Keratinocyte (primary cell): ENCODE measurements around the gene GSDMA. TPM values are rescaled to one million over a fixed set of nuclear protein-coding genes. Genes with fewer than 3 reads are reported as not detected.

Experiments
- DNase-seq: peaks from one replicate; pipeline ENCODE4 v3.0.0-alpha.2; 2011; ENCODE audit warnings: low read depth, missing footprints, low spot score
- FAIRE-seq: peaks from 2 replicates; lab custom pipeline; 2011; peaks lifted over from hg19 to GRCh38; lab: Jason Lieb, UNC
- H2AFZ ChIP-seq: 2 replicates; pipeline ENCODE4 v1.6.0; 2012; ENCODE audit warnings: low read length, control low read depth, inconsistent platforms; ENCODE audit not compliant: control insufficient read depth
- H3K27ac ChIP-seq: 2 replicates; pipeline ENCODE4 v1.5.1; 2011; ENCODE audit warnings: low read length; ENCODE audit not compliant: control insufficient read depth, insufficient read depth
- H3K27me3 ChIP-seq: 3 replicates; pipeline ENCODE4 v1.6.0; 2011; ENCODE audit warnings: low read length; ENCODE audit not compliant: control insufficient read depth, insufficient read depth; ENCODE audit errors: extremely low read depth
- H3K36me3 ChIP-seq, 2 experiments: 2 replicates in 1 of 2; 3 replicates in 1 of 2; pipeline ENCODE4 v1.5.1; 2011; ENCODE audit warnings: low read length in 2 of 2, mild to moderate bottlenecking in 1 of 2; ENCODE audit not compliant: control insufficient read depth in 2 of 2, insufficient read depth in 2 of 2; ENCODE audit errors: extremely low read depth in 1 of 2
- H3K4me1 ChIP-seq: 3 replicates; pipeline ENCODE4 v1.5.1; 2011; ENCODE audit warnings: low read length; ENCODE audit not compliant: control insufficient read depth, insufficient read depth; ENCODE audit errors: extremely low read depth
- H3K4me2 ChIP-seq: 3 replicates; pipeline ENCODE4 v1.6.0; 2011; ENCODE audit warnings: low read depth, low read length; ENCODE audit not compliant: control insufficient read depth, insufficient read depth; ENCODE audit errors: extremely low read depth
- H3K4me3 ChIP-seq, 3 experiments: fragments of 200-600 bp in 1 of 3; sonication (generic) in 1 of 3; 2 replicates in 2 of 3; 3 replicates in 1 of 3; pipeline ENCODE4 v1.5.1; 2011 to 2016; ENCODE audit warnings: low read length in 3 of 3, mild to moderate bottlenecking in 3 of 3, control low read depth in 2 of 3, inconsistent platforms in 1 of 3, low read depth in 1 of 3, mixed read lengths in 1 of 3, mixed run types in 1 of 3, moderate library complexity in 1 of 3; ENCODE audit not compliant: control insufficient read depth in 2 of 3, insufficient read depth in 2 of 3; ENCODE audit errors: extremely low read depth in 1 of 3
- H3K79me2 ChIP-seq: 2 replicates; pipeline ENCODE4 v1.6.0; 2012; ENCODE audit warnings: low read length; ENCODE audit not compliant: control insufficient read depth, insufficient read depth
- H3K9ac ChIP-seq: 3 replicates; pipeline ENCODE4 v1.6.0; 2011; ENCODE audit warnings: low read length; ENCODE audit not compliant: control insufficient read depth, insufficient read depth; ENCODE audit errors: extremely low read depth
- H3K9me1 ChIP-seq: 3 replicates; pipeline ENCODE4 v1.6.0; 2011; ENCODE audit warnings: low read length; ENCODE audit not compliant: control insufficient read depth, insufficient read depth; ENCODE audit errors: extremely low read depth
- H3K9me3 ChIP-seq: 2 replicates; pipeline ENCODE4 v1.5.1; 2012; ENCODE audit warnings: low read depth, low read length; ENCODE audit not compliant: control insufficient read depth
- H4K20me1 ChIP-seq: 3 replicates; pipeline ENCODE4 v1.6.0; 2011; ENCODE audit warnings: low read length; ENCODE audit not compliant: control insufficient read depth, insufficient read depth; ENCODE audit errors: extremely low read depth
- EZH2 ChIP-seq: IDR thresholded peaks from one replicate; pipeline ENCODE4 v1.6.1; 2012; ENCODE audit warnings: inconsistent platforms, mild to moderate bottlenecking, low read length, moderate library complexity
- dilution Hi-C: fragments of 300-500 bp; cut with MboI; formaldehyde crosslinking; loops from one replicate; pipeline ENCODE4 v1.7.0; 2020; ENCODE audit warnings: low sequenced_read_pairs; ENCODE audit not compliant: extremely low pct_ligation_motif_present
- polyA plus RNA-seq, 5 experiments: library from polyadenylated mRNA; depleted of rRNA in 3 of 5; stranded (reverse) in 3 of 5; stranded (forward) in 1 of 5; unstranded in 1 of 5; fragments of >200 nt; gene quantifications; 1 replicate in 1 of 5; 2 replicates in 3 of 5; 3 replicates in 1 of 5; pipeline versions ENCODE4 v1.2.1 to v1.2.3, GENCODE V29; 2011 to 2012; ENCODE audit warnings: missing spikeins in 2 of 5, low read depth in 1 of 5, low replicate concordance in 1 of 5
- TF ChIP-seq, protein P1 (sequence below), 3 experiments: IDR thresholded peaks in 1 of 3; conservative IDR thresholded peaks in 1 of 3; optimal IDR thresholded peaks in 1 of 3; 2 replicates in 2 of 3; 3 replicates in 1 of 3; pipeline versions ENCODE3 to v1.5.1; 2011; ENCODE audit warnings: low read length in 3 of 3, mild to moderate bottlenecking in 3 of 3, moderate library complexity in 2 of 3, control low read depth in 1 of 3, inconsistent platforms in 1 of 3; ENCODE audit not compliant: insufficient read depth in 2 of 3; ENCODE audit errors: extremely low read depth in 1 of 3

Gene GSDMA
- polyA plus RNA-seq, 1 donor (not counting 4 experiments of a cell fraction or from before 2014, with no cell fraction given) = 5.0 TPM

DNA sequence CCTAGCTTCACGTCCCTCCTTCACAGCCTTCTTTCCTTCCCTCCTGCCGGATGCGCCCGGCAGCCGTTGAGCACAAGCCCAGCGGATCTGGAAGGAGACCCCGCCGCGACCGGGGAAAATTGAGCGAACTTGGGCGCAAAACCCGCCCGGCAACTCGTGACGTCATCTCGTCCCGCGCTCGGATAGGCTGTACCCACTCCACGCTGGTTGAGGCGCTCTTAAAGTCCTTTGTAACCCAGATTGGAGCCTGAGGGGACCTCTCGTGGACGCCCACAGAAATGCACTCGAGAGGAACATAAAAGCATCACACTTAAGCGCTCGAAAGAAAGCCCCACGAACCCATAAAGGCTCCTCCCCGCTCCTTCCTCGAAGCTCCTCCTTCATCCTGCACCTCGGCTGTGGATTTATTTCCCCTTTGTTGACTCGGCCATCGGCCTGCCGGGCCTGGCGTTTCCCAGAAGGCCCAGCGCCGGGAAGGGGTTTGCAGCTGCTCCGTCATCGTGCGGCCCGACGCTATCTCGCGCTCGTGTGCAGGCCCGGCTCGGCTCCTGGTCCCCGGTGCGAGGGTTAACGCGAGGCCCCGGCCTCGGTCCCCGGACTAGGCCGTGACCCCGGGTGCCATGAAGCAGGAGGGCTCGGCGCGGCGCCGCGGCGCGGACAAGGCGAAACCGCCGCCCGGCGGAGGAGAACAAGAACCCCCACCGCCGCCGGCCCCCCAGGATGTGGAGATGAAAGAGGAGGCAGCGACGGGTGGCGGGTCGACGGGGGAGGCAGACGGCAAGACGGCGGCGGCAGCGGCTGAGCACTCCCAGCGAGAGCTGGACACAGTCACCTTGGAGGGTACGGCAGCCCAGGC, 17.8 kb downstream of the GSDMA start, which contains the start of gene PSMD3:
PSMD3 (plus strand) TSS at position 457 of the 856 bp plus-strand sequence; CDS start at position 621, 164 bp downstream.
- H3K79me2 ChIP-seq = peaks cover 43% of the 10 kb centered on the region
- H3K36me3 ChIP-seq = peaks cover 14% of the 10 kb centered on the region in 2 experiments
- peak within 1 kb of the TSS; percentile 98 for H3K27ac ChIP-seq
- no peaks in the 10 kb centered on the region for H3K27me3 ChIP-seq
- peaks cover 6% of the 10 kb centered on the region for H4K20me1 ChIP-seq
- H3K9ac ChIP-seq = peak within 1 kb of the TSS; percentile 99
- no peaks in the 10 kb centered on the region for H3K9me1 ChIP-seq
- TF ChIP-seq EZH2 = no peak
- TF ChIP-seq, protein P1, sequence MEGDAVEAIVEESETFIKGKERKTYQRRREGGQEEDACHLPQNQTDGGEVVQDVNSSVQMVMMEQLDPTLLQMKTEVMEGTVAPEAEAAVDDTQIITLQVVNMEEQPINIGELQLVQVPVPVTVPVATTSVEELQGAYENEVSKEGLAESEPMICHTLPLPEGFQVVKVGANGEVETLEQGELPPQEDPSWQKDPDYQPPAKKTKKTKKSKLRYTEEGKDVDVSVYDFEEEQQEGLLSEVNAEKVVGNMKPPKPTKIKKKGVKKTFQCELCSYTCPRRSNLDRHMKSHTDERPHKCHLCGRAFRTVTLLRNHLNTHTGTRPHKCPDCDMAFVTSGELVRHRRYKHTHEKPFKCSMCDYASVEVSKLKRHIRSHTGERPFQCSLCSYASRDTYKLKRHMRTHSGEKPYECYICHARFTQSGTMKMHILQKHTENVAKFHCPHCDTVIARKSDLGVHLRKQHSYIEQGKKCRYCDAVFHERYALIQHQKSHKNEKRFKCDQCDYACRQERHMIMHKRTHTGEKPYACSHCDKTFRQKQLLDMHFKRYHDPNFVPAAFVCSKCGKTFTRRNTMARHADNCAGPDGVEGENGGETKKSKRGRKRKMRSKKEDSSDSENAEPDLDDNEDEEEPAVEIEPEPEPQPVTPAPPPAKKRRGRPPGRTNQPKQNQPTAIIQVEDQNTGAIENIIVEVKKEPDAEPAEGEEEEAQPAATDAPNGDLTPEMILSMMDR (optimal IDR thresholded peaks at IDR 0.05 in 1 of 3, IDR thresholded peaks at IDR 0.05 in 1 of 3, conservative IDR thresholded peaks at IDR 0.05 in 1 of 3; ENCODE audit: extremely low read depth in 1 of 3, insufficient read depth in 2 of 3, low read length in 3 of 3) = peak; percentile 72 to 81 (median 76)
- H3K4me3 ChIP-seq = peak within 1 kb of the TSS; percentile 92 to 99 (median 93)
- peak within 1 kb of the TSS; percentile 97 for H3K4me2 ChIP-seq
- no peaks in the 10 kb centered on the region for H3K9me3 ChIP-seq
- dilution Hi-C loops = no loop called here
- DNase-seq = peak; percentile 99
- peaks cover 34% of the 10 kb centered on the region for H3K4me1 ChIP-seq
- peak; percentile 73 for FAIRE-seq
- H2AFZ ChIP-seq = peak within 1 kb of the TSS; percentile 69

DNA sequence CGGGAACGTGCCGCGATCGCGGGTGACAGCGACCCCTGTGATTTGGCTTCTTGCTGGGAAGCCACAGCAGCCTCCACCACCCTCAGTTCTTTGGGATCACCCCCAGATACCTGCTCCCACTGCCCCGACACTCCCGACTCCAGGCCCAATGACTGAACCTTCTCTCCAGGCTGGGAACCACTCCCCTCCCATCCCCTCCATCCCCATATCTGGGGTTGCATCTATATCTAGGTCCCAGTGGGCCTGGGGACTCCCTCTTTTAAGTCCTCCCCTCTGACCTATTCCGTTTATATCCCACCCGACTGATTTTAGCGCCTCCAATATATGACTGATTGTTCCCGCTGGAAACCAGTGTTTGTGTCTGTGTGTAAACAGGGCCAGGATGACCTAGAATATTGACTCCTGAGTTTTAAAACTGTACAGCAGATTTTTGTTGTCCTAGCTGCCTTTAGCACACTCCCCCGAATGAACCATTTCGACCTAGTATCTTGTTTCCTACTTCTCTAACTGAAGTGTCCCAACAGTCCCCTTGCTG, 18.5 kb downstream of the GSDMA start:
- peaks cover 34% of the 10 kb centered on the region for H3K4me1 ChIP-seq
- peak overlapping the region; percentile 97 for H3K4me2 ChIP-seq
- H3K27me3 ChIP-seq = no peaks in the 10 kb centered on the region
- H3K27ac ChIP-seq = peak overlapping the region; percentile 98
- TF ChIP-seq EZH2 = no peak
- TF ChIP-seq, protein P1 (optimal IDR thresholded peaks at IDR 0.05 in 1 of 3, IDR thresholded peaks at IDR 0.05 in 1 of 3, conservative IDR thresholded peaks at IDR 0.05 in 1 of 3; ENCODE audit: extremely low read depth in 1 of 3, insufficient read depth in 2 of 3, low read length in 3 of 3) = no peak
- peaks cover 14 to 21% of the 10 kb centered on the region in 2 experiments for H3K36me3 ChIP-seq
- peak overlapping the region; percentile 30 for H2AFZ ChIP-seq
- peak overlapping the region; percentile 92 to 99 (median 93) for H3K4me3 ChIP-seq
- no peaks in the 10 kb centered on the region for H3K9me3 ChIP-seq
- no peak for FAIRE-seq
- peak overlapping the region; percentile 99 for H3K9ac ChIP-seq
- no peak for DNase-seq
- peaks cover 46% of the 10 kb centered on the region for H3K79me2 ChIP-seq
- peaks cover 6% of the 10 kb centered on the region for H4K20me1 ChIP-seq
- dilution Hi-C loops = no loop called here
- H3K9me1 ChIP-seq = no peaks in the 10 kb centered on the region
